H1 (cell line): ENCODE data around the gene AOPEP. TPM values are rescaled to one million over a fixed set of nuclear protein-coding genes. Genes with fewer than 3 reads are reported as not detected.

ENCODE experiments used
- CTCF ChIA-PET: fragments of 300-600 bp; sonication (Branson Sonifier 250); formaldehyde crosslinking; loops from one replicate; lab custom pipeline; 2021; ENCODE audit not compliant: partially characterized antibody; lab: Charles Lee
- POLR2A ChIA-PET: fragments of 300-600 bp; sonication (Branson Sonifier 250); formaldehyde crosslinking; loops from one replicate; lab custom pipeline; 2021; ENCODE audit warnings: inconsistent platforms; ENCODE audit not compliant: partially characterized antibody; lab: Charles Lee
- DNase-seq, 2 experiments: peaks; one replicate each; pipeline versions ENCODE4 v3.0.0 to v3.0.0-alpha.2; 2010 to 2022; ENCODE audit warnings: low spot score in 2 of 2, low read depth in 1 of 2, mixed read lengths in 1 of 2
- FAIRE-seq: peaks from 2 replicates; lab custom pipeline; 2011; peaks lifted over from hg19 to GRCh38; lab: Jason Lieb, UNC
- H2AFZ ChIP-seq: 2 replicates; pipeline ENCODE4 v1.8.1; 2012; ENCODE audit warnings: low read length, inconsistent platforms
- H2AK5ac ChIP-seq: 2 replicates; pipeline ENCODE4 v1.6.1; 2013; ENCODE audit warnings: low read depth, low read length
- H2BK120ac ChIP-seq: replicated peaks from 2 replicates; pipeline ENCODE3; 2013; ENCODE audit warnings: low read depth, low read length, inconsistent platforms
- H2BK12ac ChIP-seq: 2 replicates; pipeline ENCODE4 v1.6.1; 2013; ENCODE audit warnings: low read depth, low read length
- H2BK15ac ChIP-seq: 2 replicates; pipeline ENCODE4 v1.6.1; 2013; ENCODE audit warnings: low read length
- H2BK20ac ChIP-seq: 2 replicates; pipeline ENCODE4 v1.6.1; 2013; ENCODE audit warnings: low read length
- H2BK5ac ChIP-seq: 2 replicates; pipeline ENCODE4 v1.6.1; 2013; ENCODE audit warnings: low read depth, low read length
- H3K14ac ChIP-seq: 2 replicates; pipeline ENCODE4 v1.6.1; 2013; ENCODE audit warnings: inconsistent platforms; ENCODE audit not compliant: insufficient read length
- H3K18ac ChIP-seq: 2 replicates; pipeline ENCODE4 v1.6.1; 2013; ENCODE audit warnings: low read length; ENCODE audit errors: extremely low read depth
- H3K23ac ChIP-seq: 2 replicates; pipeline ENCODE4 v1.6.1; 2013; ENCODE audit warnings: inconsistent platforms; ENCODE audit not compliant: insufficient read length
- H3K23me2 ChIP-seq: 2 replicates; pipeline ENCODE4 v1.6.1; 2013; ENCODE audit warnings: low read depth, low read length
- H3K27ac ChIP-seq: 2 replicates; pipeline ENCODE4 v1.6.1; 2011; ENCODE audit warnings: low read depth, low read length, inconsistent platforms
- H3K27me3 ChIP-seq, 4 experiments: replicated peaks in 1 of 4; 1 replicate in 1 of 4; 2 replicates in 3 of 4; pipeline versions ENCODE4 v1.6.1 to v1.8.1; 2011 to 2013; ENCODE audit warnings: low read length in 3 of 4, mild to moderate bottlenecking in 3 of 4, inconsistent platforms in 2 of 4, mixed read lengths in 2 of 4, moderate library complexity in 1 of 4; ENCODE audit not compliant: control insufficient read depth in 3 of 4, insufficient read depth in 3 of 4; ENCODE audit errors: extremely low read depth in 1 of 4
- H3K36me3 ChIP-seq, 4 experiments: 2 replicates each; pipeline versions ENCODE4 v1.6.1 to v1.8.1; 2011 to 2013; ENCODE audit warnings: mild to moderate bottlenecking in 4 of 4, low read length in 3 of 4, moderate library complexity in 2 of 4, control low read depth in 1 of 4, inconsistent platforms in 1 of 4; ENCODE audit not compliant: insufficient read depth in 4 of 4, control insufficient read depth in 2 of 4
- H3K4ac ChIP-seq: replicated peaks from 2 replicates; pipeline ENCODE3; 2013; ENCODE audit warnings: low read length, low read depth, mixed read lengths, inconsistent platforms; ENCODE audit not compliant: insufficient read length
- H3K4me1 ChIP-seq, 4 experiments: replicated peaks in 1 of 4; 1 replicate in 1 of 4; 2 replicates in 3 of 4; pipeline versions ENCODE4 v1.6.1 to v1.8.1; 2011 to 2013; ENCODE audit warnings: low read length in 3 of 4, inconsistent platforms in 2 of 4, mixed read lengths in 1 of 4; ENCODE audit not compliant: insufficient read depth in 4 of 4, control insufficient read depth in 3 of 4
- H3K4me2 ChIP-seq, 2 experiments: 2 replicates each; pipeline versions ENCODE4 v1.6.1 to v1.8.1; 2011 to 2013; ENCODE audit warnings: low read depth in 2 of 2, low read length in 2 of 2, control low read depth in 1 of 2, inconsistent platforms in 1 of 2, mild to moderate bottlenecking in 1 of 2; ENCODE audit not compliant: insufficient read depth in 1 of 2
- H3K4me3 ChIP-seq, 4 experiments: fragments of 200-600, 300-600 bp in 1 of 4; sonication (generic), shearing (Covaris generic), sonication (Bioruptor Twin) in 1 of 4; 2 replicates each; pipeline versions ENCODE4 v1.5.1 to v1.8.1; 2011 to 2016; ENCODE audit warnings: low read length in 4 of 4, low read depth in 3 of 4, control low read depth in 2 of 4, inconsistent platforms in 2 of 4, mild to moderate bottlenecking in 2 of 4, mixed read lengths in 1 of 4, moderate library complexity in 1 of 4; ENCODE audit not compliant: insufficient read depth in 2 of 4; ENCODE audit errors: extremely low read depth in 1 of 4
- H3K56ac ChIP-seq: replicated peaks from 2 replicates; pipeline ENCODE3; 2013; ENCODE audit warnings: low read depth, mild to moderate bottlenecking, mixed read lengths, low read length, inconsistent platforms; ENCODE audit not compliant: insufficient read length
- H3K79me1 ChIP-seq: 2 replicates; pipeline ENCODE4 v1.6.1; 2013; ENCODE audit warnings: low read depth, low read length, control low read depth
- H3K79me2 ChIP-seq, 2 experiments: 2 replicates each; pipeline versions ENCODE4 v1.6.1 to v1.8.1; 2012 to 2013; ENCODE audit warnings: low read length in 2 of 2, mild to moderate bottlenecking in 2 of 2, inconsistent platforms in 1 of 2; ENCODE audit not compliant: insufficient read depth in 2 of 2, control insufficient read depth in 1 of 2
- H3K9ac ChIP-seq, 4 experiments: replicated peaks in 1 of 4; 1 replicate in 1 of 4; 2 replicates in 3 of 4; pipeline versions ENCODE4 v1.6.1 to v1.8.1; 2011 to 2013; ENCODE audit warnings: low read depth in 3 of 4, low read length in 3 of 4, control low read depth in 2 of 4, mild to moderate bottlenecking in 2 of 4, moderate library complexity in 2 of 4, inconsistent platforms in 1 of 4; ENCODE audit errors: extremely low read depth in 1 of 4
- H3K9me3 ChIP-seq, 2 experiments: 2 replicates each; pipeline versions ENCODE4 v1.6.1 to v1.8.1; 2012 to 2013; ENCODE audit warnings: mild to moderate bottlenecking in 2 of 2, moderate library complexity in 2 of 2, control low read depth in 1 of 2, inconsistent platforms in 1 of 2, low read depth in 1 of 2, low read length in 1 of 2, mixed read lengths in 1 of 2; ENCODE audit not compliant: insufficient read depth in 2 of 2
- H4K20me1 ChIP-seq, 2 experiments: replicated peaks in 1 of 2; 2 replicates each; pipeline versions ENCODE3 to v1.8.1; 2011 to 2013; ENCODE audit warnings: inconsistent platforms in 2 of 2, low read length in 2 of 2, mild to moderate bottlenecking in 1 of 2; ENCODE audit not compliant: insufficient read depth in 2 of 2, control insufficient read depth in 1 of 2
- H4K5ac ChIP-seq: 2 replicates; pipeline ENCODE4 v1.6.1; 2013; ENCODE audit warnings: low read length, low read depth, mixed read lengths, inconsistent platforms; ENCODE audit not compliant: insufficient read length
- H4K8ac ChIP-seq: 2 replicates; pipeline ENCODE4 v1.8.0; 2013; ENCODE audit warnings: mild to moderate bottlenecking, moderate library complexity, low read length, inconsistent platforms; ENCODE audit not compliant: insufficient read depth; ENCODE audit errors: extremely low read depth
- H4K91ac ChIP-seq: replicated peaks from 2 replicates; pipeline ENCODE3; 2013; ENCODE audit warnings: low read length, mixed read lengths, inconsistent platforms; ENCODE audit not compliant: insufficient read length
- ASH2L ChIP-seq: fragments of 200-600, 300-600 bp; sonication (generic); IDR thresholded peaks from one replicate; pipeline ENCODE4 v1.7.1; 2017; ENCODE audit warnings: low read length
- BACH1 ChIP-seq: IDR thresholded peaks from 2 replicates; pipeline ENCODE4 v1.6.1; 2012; ENCODE audit warnings: low read length, improper control_type of control experiment
- TEAD4 ChIP-seq: IDR thresholded peaks from 2 replicates; pipeline ENCODE4 v1.6.1; 2012; ENCODE audit warnings: low read depth, low read length, inconsistent platforms, mixed read lengths
- WGBS, 2 experiments: shearing (Covaris generic) in 1 of 2; methylation state at CpG; one replicate each; pipeline versions ENCODE4 v1.1.6 to v1.1.7; 2013 to 2015; ENCODE audit warnings: low lambda C conversion rate in 2 of 2, mixed read lengths in 2 of 2, inconsistent platforms in 1 of 2, low coverage in 1 of 2, missing lambda C conversion rate in 1 of 2; ENCODE audit not compliant: insufficient replicate concordance in 2 of 2, insufficient coverage in 1 of 2, insufficient read length in 1 of 2; ENCODE audit errors: extremely low coverage in 1 of 2, missing lambda C conversion rate in 1 of 2; 5-methylcytosine and 5-hydroxymethylcytosine counted together
- polyA plus RNA-seq, 7 experiments: library from polyadenylated mRNA; depleted of rRNA in 3 of 7; stranded (reverse) in 5 of 7; unstranded in 2 of 7; fragments of >200 nt in 5 of 7; fragments of 200-250 nt in 2 of 7; gene quantifications; 1 replicate in 5 of 7; 2 replicates in 1 of 7; 4 replicates in 1 of 7; pipeline versions ENCODE4 v1.2.1 to v1.2.3, GENCODE V29; 2011 to 2013; ENCODE audit warnings: missing spikeins in 2 of 7, mixed read lengths in 2 of 7
- total RNA-seq: library from RNA; stranded (reverse); fragmentation: NEBNext Ultra II Directional; extraction: Animal tissue kit (Norgen Biotek cat#: 25700); gene quantifications from 2 replicates; pipeline ENCODE4 v1.2.1, GENCODE V29; 2021

The AOPEP gene
- total and polyA plus RNA-seq, 2 of the 8 experiments (the other 6 are each of a cell fraction or from before 2014, with no cell fraction given), result 6.1 to 14.3 TPM

DNA sequence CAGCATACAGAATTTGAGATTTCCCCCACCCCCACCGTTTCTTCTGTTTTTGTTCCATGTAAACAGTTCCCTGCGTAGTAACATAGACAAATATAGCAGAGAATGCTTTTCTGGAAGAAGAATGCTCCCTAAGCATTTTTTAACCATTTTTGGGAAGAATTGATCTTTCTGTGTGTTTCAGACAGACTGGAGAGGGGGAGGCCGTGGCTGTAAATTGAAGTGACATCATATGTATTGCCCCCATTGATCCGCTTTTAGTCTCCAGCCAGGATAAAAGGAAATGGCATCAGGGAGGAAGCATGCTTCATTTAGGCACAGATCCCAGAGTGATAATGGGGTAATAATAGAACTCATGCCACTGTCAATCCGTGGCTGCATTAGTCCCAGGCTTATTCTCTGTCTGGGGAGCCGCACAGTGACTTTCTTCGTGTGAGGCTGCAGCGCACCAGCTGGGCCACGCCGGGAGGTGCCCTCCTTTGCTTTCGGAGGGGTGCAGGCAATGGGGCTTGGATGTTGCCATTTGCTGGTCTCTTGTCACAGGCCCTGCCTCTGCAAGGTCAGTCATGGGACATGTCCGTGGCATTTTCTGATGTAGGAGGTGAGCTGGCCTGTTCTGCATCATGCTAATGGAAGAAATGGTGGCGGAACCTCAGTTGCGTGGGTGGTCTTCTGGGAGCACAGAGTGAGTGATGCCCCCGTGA, 329.5 kb downstream of the AOPEP start:
- no peak overlapping the region for H3K4me3 ChIP-seq
- 83% methylated on average over 15 of the region's 15 CpGs; no CpG with 5 or more reads in 1 of the 2 experiments for WGBS, 2 experiments
- H3K4me1 ChIP-seq, result peaks cover 3 to 7% (median 4%) of the 10 kb centered on the region in 4 experiments; a peak in 4 of 7 replicates
- POLR2A ChIA-PET, result interaction anchor here (1.4 kb wide), 1 partner anchor 39 kb away, joined by 4 read pairs; no protein-coding TSS in a partner anchor
- no peaks in the 10 kb centered on the region; a peak in 1 of 7 replicates for H3K27me3 ChIP-seq
- H3K23ac ChIP-seq, result no peak overlapping the region
- no peaks in the 10 kb centered on the region for H4K20me1 ChIP-seq
- H3K56ac ChIP-seq, result no peak overlapping the region
- H3K79me2 ChIP-seq, result no peaks in the 10 kb centered on the region
- no peak overlapping the region for H4K8ac ChIP-seq
- CTCF ChIA-PET, result interaction anchor here (1.0 to 2.4 kb wide), 7 partner anchors 10 to 125 kb away, joined by 3 to 14 read pairs (median 3); no protein-coding TSS in a partner anchor
- FAIRE-seq (no peak), DNase-seq (no peak)
- H2AK5ac ChIP-seq, result no peak overlapping the region
- no peak overlapping the region for H2BK12ac ChIP-seq
- no peaks in the 10 kb centered on the region for H3K9me3 ChIP-seq
- no peak overlapping the region for H2BK120ac ChIP-seq
- H3K4ac ChIP-seq, result no peak overlapping the region
- H2BK15ac ChIP-seq, result no peak overlapping the region
- no peak overlapping the region for H2AFZ ChIP-seq
- no peak overlapping the region for H3K27ac ChIP-seq
- H3K4me2 ChIP-seq, result no peak overlapping the region
- no peaks in the 10 kb centered on the region for H3K23me2 ChIP-seq
- H2BK20ac ChIP-seq, result no peak overlapping the region
- no peaks in the 10 kb centered on the region for H3K36me3 ChIP-seq
- no peak overlapping the region for H2BK5ac ChIP-seq
- H3K14ac ChIP-seq, result no peak overlapping the region
- TF ChIP-seq ASH2L (no peak), BACH1 (no peak), TEAD4 (no peak)
- H4K5ac ChIP-seq, result no peak overlapping the region
- no peak overlapping the region for H3K9ac ChIP-seq
- H4K91ac ChIP-seq, result no peak overlapping the region
- H3K79me1 ChIP-seq, result no peaks in the 10 kb centered on the region
- peak overlapping the region; percentile 56; the same call in 1 of the 2 replicates for H3K18ac ChIP-seq
